Endometrial microvascular endothelial cells (primary cell): ENCODE measurements around the gene TXNL4B. TPM values are rescaled to one million over a fixed set of nuclear protein-coding genes. Genes with fewer than 3 reads are reported as not detected.

Source experiments
- in situ Hi-C: cut with HindIII; loops from 2 replicates; pipeline ENCODE4 v1.10.0; 2017; ENCODE audit warnings: low sequenced_read_pairs, low pct_unique_long_range_greater_than_20kb; ENCODE audit errors: inconsistent ontology term
- total RNA-seq: library from RNA; depleted of rRNA; stranded (reverse); fragments of >200 nt; gene quantifications from one replicate; pipeline ENCODE4 v1.2.3, GENCODE V29; 2015; ENCODE audit errors: inconsistent ontology term

TXNL4B gene
- total RNA-seq, 1 donor from 2014 or later, result 16.1 TPM

GRCh38 chr16:72113616-72113945 lies 20.2 kb upstream of the TXNL4B start:
- in situ Hi-C loops, result no loop called here

DNA sequence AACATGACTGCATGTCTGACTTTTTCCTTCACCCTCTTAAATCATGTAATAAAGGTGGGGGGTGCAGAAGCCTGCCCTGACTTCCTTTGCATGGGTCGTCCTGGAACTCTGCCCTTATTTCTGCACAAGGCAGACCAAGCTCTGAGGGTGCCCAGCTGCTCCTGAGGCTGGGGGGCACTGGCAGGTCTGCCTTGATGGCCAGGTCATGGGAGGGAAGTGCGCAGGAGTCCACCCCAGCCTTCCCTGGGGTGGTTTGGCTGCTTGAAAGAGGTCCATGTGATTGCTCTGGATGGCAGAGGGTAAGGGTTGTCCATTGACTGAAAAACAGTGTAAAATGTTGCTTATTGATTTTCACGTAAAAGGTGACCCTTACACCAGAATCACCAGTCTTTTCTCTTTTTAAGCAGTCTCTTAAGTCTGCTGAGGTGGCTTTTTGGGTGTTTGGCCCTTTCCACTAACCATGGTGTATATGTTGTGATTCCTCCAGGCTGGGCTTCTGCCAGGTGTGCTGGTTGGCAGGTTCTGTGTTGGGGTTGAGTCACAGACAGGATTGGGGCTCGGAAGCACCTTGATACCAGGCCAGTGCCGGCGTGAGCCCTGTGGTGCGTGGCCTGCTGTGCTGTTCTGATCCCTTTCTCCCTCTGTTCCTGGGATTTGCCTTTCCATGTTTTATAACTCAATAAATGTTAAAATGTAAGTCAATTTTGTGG lies 19.6 kb upstream of the TXNL4B start:
- in situ Hi-C loops, result no loop called here

DNA sequence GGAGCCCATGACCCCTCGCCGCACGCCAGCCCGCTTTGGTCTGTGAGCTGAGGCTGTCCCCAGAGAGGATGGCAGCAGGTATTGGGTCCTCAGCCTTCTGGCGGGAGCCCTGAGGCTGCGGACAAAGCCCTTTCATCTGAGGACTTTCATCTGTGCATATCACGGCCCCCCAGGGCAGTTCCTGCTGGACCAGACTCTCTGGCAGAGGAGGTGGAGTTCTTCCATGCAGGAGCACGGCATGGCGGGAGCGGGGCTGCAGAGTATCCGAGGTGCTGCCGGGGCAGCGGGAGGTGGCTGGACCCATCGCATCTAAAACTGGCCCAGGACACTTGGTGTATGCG lies 19.0 kb upstream of the TXNL4B start:
- in situ Hi-C loops, result no loop called here

GRCh38 chr16:72111657-72112451 lies 18.4 kb upstream of the TXNL4B start:
- in situ Hi-C loops, result no loop called here

- in situ Hi-C loops, result no loop called here
Observed at GRCh38 chr16:72110662-72111615, 17.5 kb upstream of the TXNL4B start.

- in situ Hi-C loops, result no loop called here
Observed at GRCh38 chr16:72109966-72110530, 16.6 kb upstream of the TXNL4B start.

- in situ Hi-C loops, result no loop called here
Observed at GRCh38 chr16:72109300-72109699, 15.9 kb upstream of the TXNL4B start.

- in situ Hi-C loops, result no loop called here
Observed at GRCh38 chr16:72108353-72109102, 15.1 kb upstream of the TXNL4B start.

- in situ Hi-C loops, result no loop called here
Observed at GRCh38 chr16:72107371-72107770, 14.0 kb upstream of the TXNL4B start.

DNA sequence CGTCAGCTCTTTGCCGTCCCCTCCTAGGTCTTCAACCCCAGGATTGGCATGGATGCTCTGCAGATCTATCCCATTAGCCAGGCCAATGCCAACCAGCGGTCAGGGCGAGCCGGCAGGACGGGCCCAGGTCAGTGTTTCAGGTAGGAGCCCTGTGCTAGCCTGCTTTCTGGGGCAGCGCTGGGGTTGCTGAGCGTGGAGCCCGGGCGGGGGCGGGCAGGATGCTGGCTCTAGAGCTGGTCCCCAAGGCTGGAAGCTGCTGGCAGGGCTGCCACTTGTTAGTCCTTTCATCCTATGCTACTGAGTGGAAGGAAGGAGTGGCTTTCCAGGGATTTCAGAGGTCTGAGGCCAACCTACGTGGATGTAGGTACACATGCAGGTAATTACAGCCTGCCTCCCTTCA lies 12.6 kb upstream of the TXNL4B start:
- in situ Hi-C loops, result no loop called here

DNA sequence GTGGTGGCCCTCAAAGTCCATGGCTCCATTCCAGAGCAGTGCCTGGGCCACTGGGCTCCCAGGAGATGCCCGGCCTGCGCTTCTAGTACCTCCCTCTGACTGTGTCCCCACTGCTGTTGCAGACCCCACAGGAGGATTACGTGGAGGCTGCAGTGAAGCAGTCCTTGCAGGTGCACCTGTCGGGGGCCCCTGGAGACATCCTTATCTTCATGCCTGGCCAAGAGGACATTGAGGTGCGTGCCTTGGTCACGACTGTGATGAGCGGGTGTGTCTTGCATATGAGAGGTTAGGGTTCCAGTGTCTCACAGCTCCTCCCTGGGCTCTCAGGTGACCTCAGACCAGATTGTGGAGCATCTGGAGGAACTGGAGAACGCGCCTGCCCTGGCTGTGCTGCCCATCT lies 11.5 kb upstream of the TXNL4B start:
- in situ Hi-C loops, result no loop called here

- in situ Hi-C loops, result no loop called here
Observed at GRCh38 chr16:72101195-72101594, 7.8 kb upstream of the TXNL4B start.

DNA sequence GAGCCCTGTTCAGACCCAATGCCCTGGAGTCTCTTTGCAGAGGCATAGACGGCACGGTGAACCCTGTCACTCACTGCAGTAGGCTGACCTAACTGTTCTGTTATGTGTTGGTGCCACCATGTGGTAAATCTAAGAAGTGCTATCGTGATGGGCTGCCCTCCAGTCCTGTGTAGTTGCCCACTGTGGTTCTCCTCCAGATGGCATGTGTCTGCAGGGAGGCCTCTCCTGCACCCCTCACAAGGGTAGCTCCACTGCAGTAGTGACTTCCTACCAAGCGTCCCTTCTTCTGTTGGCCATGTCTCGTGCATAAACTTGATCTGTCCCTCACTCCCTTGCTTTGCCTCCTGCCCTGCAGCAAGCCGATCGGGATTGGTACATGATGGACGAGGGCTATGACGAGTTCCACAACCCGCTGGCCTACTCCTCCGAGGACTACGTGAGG lies 6.0 kb upstream of the TXNL4B start:
- in situ Hi-C loops, result no loop called here

- in situ Hi-C loops, result no loop called here
Observed at GRCh38 chr16:72098936-72099335, 5.5 kb upstream of the TXNL4B start.

DNA sequence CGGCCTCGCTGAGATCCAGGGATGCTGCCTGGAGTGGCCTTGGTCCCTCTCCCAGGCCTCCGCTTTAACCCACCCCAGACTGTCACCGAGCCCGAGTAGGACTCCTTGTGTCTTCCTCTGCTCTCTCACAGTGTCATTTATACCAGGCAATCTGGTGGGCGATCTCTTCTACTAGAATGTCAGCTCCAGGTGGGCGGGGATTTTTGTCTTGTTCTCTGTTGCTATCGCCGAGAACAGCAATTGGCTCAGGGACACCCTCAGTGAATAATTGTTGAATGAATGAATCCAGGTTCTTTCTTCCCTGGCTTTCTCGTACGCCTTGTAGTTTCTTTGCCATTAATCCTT lies 818 bp upstream of the TXNL4B start:
- in situ Hi-C loops, result no loop called here

- in situ Hi-C loops, result no loop called here
Observed at GRCh38 chr16:72092832-72093447, 480 bp downstream of the TXNL4B start.

GRCh38 chr16:72091217-72091616 lies 2.2 kb downstream of the TXNL4B start:
- in situ Hi-C loops, result no loop called here

DNA sequence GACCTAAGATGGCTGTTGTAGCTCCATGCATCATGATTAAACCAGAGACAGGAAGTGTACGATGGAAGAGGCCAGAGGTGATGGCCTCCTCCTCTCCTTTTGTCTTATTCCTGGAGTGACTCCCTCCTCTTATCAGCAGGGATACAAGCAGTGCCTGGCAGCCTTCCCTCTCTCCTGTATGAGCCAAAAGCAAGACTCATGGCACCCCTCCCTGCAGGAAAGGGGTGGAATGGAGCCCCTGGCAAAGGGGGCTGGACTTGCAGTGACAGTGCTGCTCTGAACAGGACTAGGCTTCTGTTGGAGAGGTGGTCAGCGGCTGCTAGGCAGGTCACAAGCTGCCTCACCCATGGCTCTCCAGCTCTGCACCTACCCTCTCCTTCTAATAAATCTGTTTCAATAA lies 8.4 kb downstream of the TXNL4B start:
- in situ Hi-C loops, result no loop called here
